HG03457 (cell line): ENCODE measurements around the gene TRAF3IP1.
"Not testable (repeated sequence)": the region's sequence is repeated elsewhere in the genome, so short reads cannot be mapped to it uniquely, and the experiment has no call there.

Experiments
- ATAC-seq: cut with Tn5 transposase; IDR thresholded peaks from one replicate; pipeline ENCODE4 v1.9.1; 2021; ENCODE audit warnings: moderate number of reproducible peaks; ENCODE audit not compliant: unreplicated experiment

TRAF3IP1 gene

GRCh38 chr2:238306672-238306998 lies 13.7 kb upstream of the TRAF3IP1 start:
- ATAC-seq, result no peak

- no peak for ATAC-seq
These were observed 12.1 kb upstream of the TRAF3IP1 start for GRCh38 chr2:238308177-238308576.

- ATAC-seq, result not testable (repeated sequence)
These were observed 9.6 kb upstream of the TRAF3IP1 start for GRCh38 chr2:238310721-238311120.

- no peak for ATAC-seq
These were observed 6.9 kb upstream of the TRAF3IP1 start for GRCh38 chr2:238313289-238313990.

GRCh38 chr2:238313991-238314350 lies 6.3 kb upstream of the TRAF3IP1 start:
- no peak for ATAC-seq

- no peak for ATAC-seq
These were observed 5.7 kb upstream of the TRAF3IP1 start for GRCh38 chr2:238314576-238314975.

GRCh38 chr2:238315031-238315595 lies 5.2 kb upstream of the TRAF3IP1 start:
- no peak for ATAC-seq

- ATAC-seq, result peak; percentile 12
These were observed 447 bp downstream of the TRAF3IP1 start for GRCh38 chr2:238320648-238321281.

- no peak for ATAC-seq
These were observed 1.1 kb downstream of the TRAF3IP1 start for GRCh38 chr2:238321467-238321866.

GRCh38 chr2:238322001-238322411 lies 1.7 kb downstream of the TRAF3IP1 start:
- no peak for ATAC-seq

GRCh38 chr2:238324248-238324647 lies 3.9 kb downstream of the TRAF3IP1 start:
- ATAC-seq, result not testable (repeated sequence)

GRCh38 chr2:238325694-238326093 lies 5.4 kb downstream of the TRAF3IP1 start:
- no peak for ATAC-seq

GRCh38 chr2:238326801-238327365 lies 6.6 kb downstream of the TRAF3IP1 start:
- no peak for ATAC-seq

- ATAC-seq, result no peak
These were observed 7.4 kb downstream of the TRAF3IP1 start for GRCh38 chr2:238327751-238328150.

- no peak for ATAC-seq
These were observed 10.1 kb downstream of the TRAF3IP1 start for GRCh38 chr2:238330391-238330790.

- no peak for ATAC-seq
These were observed 11.6 kb downstream of the TRAF3IP1 start for GRCh38 chr2:238331916-238332315.

- ATAC-seq, result no peak
These were observed 14.6 kb downstream of the TRAF3IP1 start for GRCh38 chr2:238334885-238335284.

GRCh38 chr2:238335591-238335990 lies 15.3 kb downstream of the TRAF3IP1 start:
- ATAC-seq, result not testable (repeated sequence)

- ATAC-seq, result no peak
These were observed 15.8 kb downstream of the TRAF3IP1 start for GRCh38 chr2:238336151-238336550.

- ATAC-seq, result no peak
These were observed 16.6 kb downstream of the TRAF3IP1 start for GRCh38 chr2:238336793-238337444.

- ATAC-seq, result no peak
These were observed 17.5 kb downstream of the TRAF3IP1 start for GRCh38 chr2:238337846-238338245.
